Tibial artery (tissue), 4 donors: ENCODE data around the gene CCDC63.

Experiments used
- DNase-seq, 2 donors: peaks; one replicate each; pipeline ENCODE4 v3.0.0-alpha.2; 2019
- H3K27ac ChIP-seq, 2 donors: fragments of 200-600 bp; sonication (generic) in 1 of 2; 1 replicate in 1 of 2; 2 replicates in 1 of 2; pipeline ENCODE4 v1.5.1; 2018 to 2019; ENCODE audit warnings: mild to moderate bottlenecking in 1 of 2
- H3K27me3 ChIP-seq, 2 donors: fragments of 200-600 bp; sonication (generic) in 1 of 2; one replicate each; pipeline versions ENCODE4 v1.5.1 to v1.6.0; 2016 to 2019
- H3K36me3 ChIP-seq, 3 donors: fragments of 200-600 bp; sonication (generic) in 2 of 3; one replicate each; pipeline ENCODE4 v1.5.1; 2016 to 2019; ENCODE audit warnings: mild to moderate bottlenecking in 2 of 3
- H3K4me1 ChIP-seq, 4 donors: fragments of 200-600 bp; sonication (generic) in 2 of 4; 1 replicate in 3 of 4; 2 replicates in 1 of 4; pipeline ENCODE4 v1.5.1; 2016 to 2019
- H3K4me3 ChIP-seq, 2 donors: fragments of 200-600 bp; sonication (generic) in 1 of 2; 1 replicate in 1 of 2; 2 replicates in 1 of 2; pipeline ENCODE4 v1.5.1; 2018 to 2019; ENCODE audit warnings: mild to moderate bottlenecking in 2 of 2
- H3K9me3 ChIP-seq, 3 donors: fragments of 200-600 bp; sonication (generic) in 1 of 3; one replicate each; pipeline ENCODE4 v1.5.1; 2016 to 2019
- intact Hi-C: fragments of 100-400 bp; cut with DNase I; formaldehyde crosslinking; loops from one replicate; pipeline ENCODE4 v1.15.0; 2023; ENCODE audit warnings: low total_unique reads
- TF ChIP-seq, protein P1 (sequence below), 2 experiments: fragments of 200-600 bp in 1 of 2; fragments of 450-650 bp in 1 of 2; IDR thresholded peaks; one replicate each; pipeline ENCODE4 v1.5.1; 2017 to 2019; ENCODE audit warnings: antibody characterized with exemption in 2 of 2, mild to moderate bottlenecking in 1 of 2, moderate library complexity in 1 of 2

CCDC63 gene

DNA sequence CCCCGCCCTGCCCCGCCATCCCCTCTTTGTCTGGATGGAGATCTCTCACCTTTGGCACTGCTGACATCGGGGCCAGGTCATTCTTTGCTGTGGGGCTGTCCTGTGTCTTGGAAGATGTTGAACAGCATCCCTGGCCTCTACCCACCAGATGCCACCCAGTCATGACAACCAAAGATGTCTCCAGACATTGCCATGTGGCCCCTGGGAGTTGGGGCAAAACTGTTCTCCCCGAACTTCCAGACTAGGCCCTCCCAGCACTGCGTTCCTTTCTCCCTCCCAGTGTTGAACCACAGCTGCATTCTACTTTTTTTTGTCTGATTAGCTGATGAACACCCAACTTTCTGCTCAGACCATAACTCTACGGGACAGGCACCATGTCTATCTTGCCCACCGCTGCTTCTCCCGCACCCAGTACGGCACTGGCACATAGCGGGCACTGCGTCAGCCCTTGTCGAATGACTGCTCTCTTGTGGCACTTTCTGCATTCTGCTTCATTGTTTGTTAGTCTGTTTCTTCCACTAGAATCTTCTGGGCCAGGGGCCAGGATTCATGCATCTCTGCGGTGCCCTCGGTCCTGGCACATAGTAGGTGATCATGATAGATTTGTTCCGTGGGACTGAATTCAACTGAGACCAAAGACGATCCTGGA, 86.7 kb downstream of the CCDC63 start:
- DNase-seq, result peak in 1 of 2 donors; percentile 32
- Histone ChIP-seq H3K27ac (no peak overlapping the region), H3K36me3 (no peaks in the 10 kb centered on the region), H3K4me1 (peaks cover 0 to 5% (median 0%) of the 10 kb centered on the region in 4 donors), H3K27me3 (peaks cover 0 to 63% of the 10 kb centered on the region in 2 donors), H3K9me3 (no peaks in the 10 kb centered on the region), H3K4me3 (no peak overlapping the region)
- intact Hi-C loops, result no loop called here
- TF ChIP-seq, protein P1, sequence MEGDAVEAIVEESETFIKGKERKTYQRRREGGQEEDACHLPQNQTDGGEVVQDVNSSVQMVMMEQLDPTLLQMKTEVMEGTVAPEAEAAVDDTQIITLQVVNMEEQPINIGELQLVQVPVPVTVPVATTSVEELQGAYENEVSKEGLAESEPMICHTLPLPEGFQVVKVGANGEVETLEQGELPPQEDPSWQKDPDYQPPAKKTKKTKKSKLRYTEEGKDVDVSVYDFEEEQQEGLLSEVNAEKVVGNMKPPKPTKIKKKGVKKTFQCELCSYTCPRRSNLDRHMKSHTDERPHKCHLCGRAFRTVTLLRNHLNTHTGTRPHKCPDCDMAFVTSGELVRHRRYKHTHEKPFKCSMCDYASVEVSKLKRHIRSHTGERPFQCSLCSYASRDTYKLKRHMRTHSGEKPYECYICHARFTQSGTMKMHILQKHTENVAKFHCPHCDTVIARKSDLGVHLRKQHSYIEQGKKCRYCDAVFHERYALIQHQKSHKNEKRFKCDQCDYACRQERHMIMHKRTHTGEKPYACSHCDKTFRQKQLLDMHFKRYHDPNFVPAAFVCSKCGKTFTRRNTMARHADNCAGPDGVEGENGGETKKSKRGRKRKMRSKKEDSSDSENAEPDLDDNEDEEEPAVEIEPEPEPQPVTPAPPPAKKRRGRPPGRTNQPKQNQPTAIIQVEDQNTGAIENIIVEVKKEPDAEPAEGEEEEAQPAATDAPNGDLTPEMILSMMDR (IDR thresholded peaks at IDR 0.05), result no peak

- Histone ChIP-seq H3K4me1 (peaks cover 0 to 5% (median 0%) of the 10 kb centered on the region in 4 donors), H3K9me3 (no peaks in the 10 kb centered on the region), H3K36me3 (no peaks in the 10 kb centered on the region), H3K27ac (no peak overlapping the region), H3K27me3 (peaks cover 0 to 64% of the 10 kb centered on the region in 2 donors), H3K4me3 (no peak overlapping the region)
- intact Hi-C loops, result no loop called here
- DNase-seq, result peak in 1 of 2 donors; percentile 7
- TF ChIP-seq, protein P1 (IDR thresholded peaks at IDR 0.05), result no peak
Measured at GRCh38 chr12:110934093-110934852, 87.5 kb downstream of the CCDC63 start.

DNA sequence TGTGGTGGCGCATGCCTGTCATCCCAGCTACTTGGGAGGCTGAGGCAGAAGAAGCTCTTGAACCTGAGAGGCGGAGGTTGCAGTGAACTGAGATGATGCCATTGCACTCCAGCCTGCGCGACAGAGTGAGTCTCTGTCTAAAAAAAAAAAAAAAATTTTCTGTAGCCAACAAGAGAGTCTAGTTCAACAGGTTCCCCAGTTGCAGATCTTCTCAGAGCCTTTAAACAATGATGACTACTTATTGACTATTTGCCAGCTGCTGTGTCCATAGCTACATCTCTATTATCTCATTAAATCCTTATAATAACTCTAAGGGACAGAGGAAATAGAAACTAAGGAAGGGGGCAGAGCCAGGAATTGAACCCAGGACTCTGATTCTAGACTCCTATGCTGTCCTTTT, 88.8 kb downstream of the CCDC63 start:
- no peaks in the 10 kb centered on the region for H3K36me3 ChIP-seq
- no peak overlapping the region for H3K4me3 ChIP-seq
- DNase-seq, result no peak
- TF ChIP-seq, protein P1 (IDR thresholded peaks at IDR 0.05), result no peak
- H3K4me1 ChIP-seq, result peaks cover 0 to 5% (median 0%) of the 10 kb centered on the region in 4 donors
- H3K9me3 ChIP-seq, result no peaks in the 10 kb centered on the region
- intact Hi-C loops, result no loop called here
- H3K27me3 ChIP-seq, result peaks cover 0 to 74% of the 10 kb centered on the region in 2 donors
- H3K27ac ChIP-seq, result no peak overlapping the region

- H3K36me3 ChIP-seq, result no peaks in the 10 kb centered on the region
- DNase-seq, result no peak
- no peaks in the 10 kb centered on the region for H3K9me3 ChIP-seq
- peaks cover 0 to 5% (median 0%) of the 10 kb centered on the region in 4 donors for H3K4me1 ChIP-seq
- no peak overlapping the region for H3K4me3 ChIP-seq
- intact Hi-C loops, result no loop called here
- no peak overlapping the region for H3K27ac ChIP-seq
- peaks cover 0 to 74% of the 10 kb centered on the region in 2 donors for H3K27me3 ChIP-seq
- TF ChIP-seq, protein P1 (IDR thresholded peaks at IDR 0.05), result no peak
Measured at GRCh38 chr12:110936367-110937103, 89.7 kb downstream of the CCDC63 start.

DNA sequence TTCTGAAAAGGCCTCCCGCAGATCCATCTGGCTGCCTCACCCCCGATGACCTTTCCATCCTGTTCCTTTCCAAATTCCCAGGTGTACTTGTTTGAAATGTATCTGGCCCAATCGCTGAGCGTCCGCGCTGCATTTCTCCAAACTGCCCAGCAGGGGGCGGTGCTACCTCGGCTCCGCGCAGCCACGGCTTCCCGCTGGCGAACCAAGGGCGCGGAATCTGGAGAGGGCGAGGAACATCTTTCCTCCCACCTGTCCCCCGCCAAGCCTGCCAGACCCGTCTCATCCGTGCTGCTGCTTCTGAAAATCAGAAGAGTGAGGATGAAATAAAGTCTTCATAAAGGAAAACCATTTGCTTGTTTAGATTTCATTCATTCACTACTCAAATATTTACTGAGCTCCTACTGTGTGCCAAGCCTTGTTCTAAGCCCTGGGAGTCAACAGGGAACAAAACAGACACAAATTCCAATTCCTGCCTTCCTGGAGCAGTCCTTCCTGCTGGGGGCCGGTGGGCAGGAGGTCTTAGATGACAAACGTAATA, 90.4 kb downstream of the CCDC63 start:
- no peak overlapping the region for H3K4me3 ChIP-seq
- TF ChIP-seq, protein P1 (IDR thresholded peaks at IDR 0.05), result peak; percentile 67 to 81
- no peak overlapping the region for H3K27ac ChIP-seq
- no peak for DNase-seq
- no peaks in the 10 kb centered on the region for H3K36me3 ChIP-seq
- H3K4me1 ChIP-seq, result peaks cover 0 to 5% (median 0%) of the 10 kb centered on the region in 4 donors
- H3K27me3 ChIP-seq, result peaks cover 0 to 67% of the 10 kb centered on the region in 2 donors
- no peaks in the 10 kb centered on the region for H3K9me3 ChIP-seq
- intact Hi-C loops, result no loop called here
